GM12878 (cell line): ENCODE results near the gene FCER2.

Source experiments
- BMI1 ChIP-seq: fragments of 450-650 bp; IDR thresholded peaks from 2 replicates; pipeline ENCODE4 v1.6.1; 2016; ENCODE audit warnings: mild to moderate bottlenecking, moderate library complexity, borderline replicate concordance
- CEBPB ChIP-seq, 2 experiments: fragments of 150-350 bp in 1 of 2; IDR thresholded peaks; 2 replicates each; pipeline ENCODE4 v1.6.1; 2012 to 2014; ENCODE audit warnings: low read depth in 2 of 2, low read length in 2 of 2, borderline replicate concordance in 1 of 2, inconsistent platforms in 1 of 2
- CTCF ChIP-seq, 3 experiments: IDR thresholded peaks in 2 of 3; conservative IDR thresholded peaks in 1 of 3; 2 replicates each; pipeline ENCODE4 v1.5.1; 2011; ENCODE audit warnings: low read depth in 3 of 3, low read length in 3 of 3, mild to moderate bottlenecking in 3 of 3, control low read depth in 2 of 3, moderate library complexity in 2 of 3, inconsistent platforms in 1 of 3, mixed read lengths in 1 of 3; ENCODE audit not compliant: control insufficient read depth in 2 of 3, insufficient read depth in 1 of 3; ENCODE audit errors: extremely low read depth in 1 of 3
- NBN ChIP-seq: fragments of 450-650 bp; IDR thresholded peaks from 2 replicates; pipeline ENCODE4 v1.6.1; 2016
- POLR2AphosphoS5 ChIP-seq: IDR thresholded peaks from 2 replicates; pipeline ENCODE4 v1.6.1; 2011; ENCODE audit warnings: mild to moderate bottlenecking, low read length, inconsistent platforms
- REST ChIP-seq: IDR thresholded peaks from 2 replicates; pipeline ENCODE4 v1.6.1; 2012; ENCODE audit warnings: mild to moderate bottlenecking, low read depth, low read length
- USF1 ChIP-seq: IDR thresholded peaks from 2 replicates; pipeline ENCODE4 v1.6.1; 2011; ENCODE audit warnings: borderline replicate concordance, low read depth, mild to moderate bottlenecking, moderate library complexity, mixed read lengths, low read length; ENCODE audit not compliant: insufficient read depth; ENCODE audit errors: extremely low read length

GRCh38 chr19:7645163-7645562, 56.8 kb downstream of the FCER2 start:
- TF ChIP-seq BMI1: no peak
- no peak for TF ChIP-seq POLR2AphosphoS5
- TF ChIP-seq REST: no peak
- TF ChIP-seq CTCF (IDR thresholded peaks at IDR 0.05 in 2 of 3, conservative IDR thresholded peaks at IDR 0.05 in 1 of 3; ENCODE audit: control insufficient read depth in 2 of 3, extremely low read depth in 1 of 3, insufficient read depth in 1 of 3, low read depth in 3 of 3, low read length in 3 of 3): no peak
- no peak for TF ChIP-seq USF1
- no peak for TF ChIP-seq CEBPB (IDR thresholded peaks at IDR 0.05; ENCODE audit: borderline replicate concordance in 1 of 2, low read depth in 2 of 2, low read length in 2 of 2)
- TF ChIP-seq NBN: no peak
